AG04450 (cell line): Measurements from ENCODE around the gene MED12L. TPM values are rescaled to one million over a fixed set of nuclear protein-coding genes. Genes with fewer than 3 reads are reported as not detected.

Source experiments
- CTCF ChIA-PET: fragments of 300-600, 350-600 bp; formaldehyde crosslinking; extraction: SDS; loops from one replicate; lab custom pipeline; 2022; ENCODE audit warnings: antibody characterized with exemption, inconsistent platforms; lab: Charles Lee
- POLR2A ChIA-PET: fragments of 350-600 bp; formaldehyde crosslinking; extraction: SDS; loops from one replicate; lab custom pipeline; 2021; ENCODE audit warnings: antibody characterized with exemption, inconsistent platforms; lab: Yijun Ruan, JAX
- DNase-seq: peaks from one replicate; pipeline ENCODE4 v3.0.0-alpha.2; 2011; ENCODE audit warnings: low read depth, low spot score
- H3K27ac ChIP-seq: one replicate; pipeline ENCODE4 v1.5.1; 2012; ENCODE audit warnings: low read depth, low read length, control low read depth
- H3K27me3 ChIP-seq: one replicate; pipeline ENCODE4 v1.6.0; 2012; ENCODE audit warnings: low read length; ENCODE audit not compliant: control insufficient read depth, insufficient read depth
- H3K4me3 ChIP-seq: 2 replicates; pipeline ENCODE4 v1.5.1; 2011; ENCODE audit warnings: mild to moderate bottlenecking, low read depth, low read length, control low read depth
- H3K9me3 ChIP-seq: 2 replicates; pipeline ENCODE4 v1.5.1; 2012; ENCODE audit warnings: low read length; ENCODE audit not compliant: control insufficient read depth, insufficient read depth
- polyA plus RNA-seq: library from polyadenylated mRNA; depleted of rRNA; stranded (reverse); fragments of >200 nt; gene quantifications from 2 replicates; pipeline ENCODE4 v1.2.3, GENCODE V29; 2011
- TF ChIP-seq, protein P1 (sequence below): IDR thresholded peaks from 2 replicates; pipeline ENCODE4 v1.5.1; 2011; ENCODE audit warnings: low read depth, low read length, control low read depth, inconsistent platforms

The MED12L gene
- polyA plus RNA-seq, 1 experiment, result 0.26 TPM

DNA sequence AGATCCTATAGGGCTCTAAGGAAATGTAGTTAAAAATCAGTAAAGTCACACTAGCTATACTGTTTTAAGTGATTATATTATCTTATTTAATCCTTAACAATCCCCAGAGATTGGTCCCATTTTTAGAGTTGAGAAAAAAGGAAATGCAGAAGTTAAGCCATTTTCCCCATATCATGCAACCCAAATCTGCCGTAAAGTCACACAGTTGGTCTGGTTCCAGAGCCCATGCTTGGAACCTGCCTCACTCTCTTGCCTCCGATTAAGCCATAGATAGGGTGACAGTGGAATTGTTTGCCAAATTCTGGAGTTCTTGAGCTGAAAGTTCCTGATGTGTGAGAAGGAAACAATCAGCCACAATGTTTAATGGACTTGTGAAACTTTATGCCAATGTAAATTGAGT, 246.2 kb downstream of the MED12L start:
- ChIA-PET POLR2A (no interaction called here), CTCF (interaction anchor here (0.6 to 0.7 kb wide), 2 partner anchors 85 to 104 kb away, joined by 3 to 4 read pairs; no protein-coding TSS in a partner anchor)
- DNase-seq, result no peak
- H3K27ac ChIP-seq, result no peak overlapping the region
- no peak overlapping the region for H3K4me3 ChIP-seq
- H3K9me3 ChIP-seq, result no peaks in the 10 kb centered on the region
- TF ChIP-seq, protein P1, sequence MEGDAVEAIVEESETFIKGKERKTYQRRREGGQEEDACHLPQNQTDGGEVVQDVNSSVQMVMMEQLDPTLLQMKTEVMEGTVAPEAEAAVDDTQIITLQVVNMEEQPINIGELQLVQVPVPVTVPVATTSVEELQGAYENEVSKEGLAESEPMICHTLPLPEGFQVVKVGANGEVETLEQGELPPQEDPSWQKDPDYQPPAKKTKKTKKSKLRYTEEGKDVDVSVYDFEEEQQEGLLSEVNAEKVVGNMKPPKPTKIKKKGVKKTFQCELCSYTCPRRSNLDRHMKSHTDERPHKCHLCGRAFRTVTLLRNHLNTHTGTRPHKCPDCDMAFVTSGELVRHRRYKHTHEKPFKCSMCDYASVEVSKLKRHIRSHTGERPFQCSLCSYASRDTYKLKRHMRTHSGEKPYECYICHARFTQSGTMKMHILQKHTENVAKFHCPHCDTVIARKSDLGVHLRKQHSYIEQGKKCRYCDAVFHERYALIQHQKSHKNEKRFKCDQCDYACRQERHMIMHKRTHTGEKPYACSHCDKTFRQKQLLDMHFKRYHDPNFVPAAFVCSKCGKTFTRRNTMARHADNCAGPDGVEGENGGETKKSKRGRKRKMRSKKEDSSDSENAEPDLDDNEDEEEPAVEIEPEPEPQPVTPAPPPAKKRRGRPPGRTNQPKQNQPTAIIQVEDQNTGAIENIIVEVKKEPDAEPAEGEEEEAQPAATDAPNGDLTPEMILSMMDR, result no peak
- no peaks in the 10 kb centered on the region for H3K27me3 ChIP-seq

DNA sequence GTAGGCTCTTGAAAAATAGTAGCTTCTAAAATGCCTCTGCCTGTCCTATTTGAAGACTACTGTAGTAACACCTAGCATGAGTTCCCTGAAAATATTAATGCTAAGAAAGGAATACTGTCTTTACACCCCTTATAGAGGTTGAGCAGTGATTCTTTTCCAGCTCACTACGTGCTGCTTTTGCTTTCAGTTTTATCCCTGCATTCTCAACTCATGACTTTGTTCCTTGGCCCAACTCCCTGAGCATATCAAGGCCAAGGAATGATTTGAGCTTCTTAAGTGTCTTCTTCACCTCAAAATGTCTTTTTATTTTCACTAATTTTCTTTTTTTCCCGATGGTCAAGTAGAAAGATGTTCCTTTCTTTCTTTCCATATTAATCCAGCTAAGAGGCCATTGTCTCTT, 260.4 kb downstream of the MED12L start:
- H3K27ac ChIP-seq, result no peak overlapping the region
- no peak overlapping the region; the same call in 1 of the 2 replicates for H3K4me3 ChIP-seq
- TF ChIP-seq, protein P1, result no peak
- POLR2A ChIA-PET, result interaction anchor here (0.8 kb wide), 1 partner anchor 50 kb away, joined by 3 read pairs; no protein-coding TSS in a partner anchor
- CTCF ChIA-PET, result interaction anchor here (0.8 to 1.9 kb wide), 4 partner anchors 13 to 123 kb away, joined by 3 to 23 read pairs (median 4); no protein-coding TSS in a partner anchor
- DNase-seq, result peak; percentile 38
- H3K27me3 ChIP-seq, result no peaks in the 10 kb centered on the region
- H3K9me3 ChIP-seq, result no peaks in the 10 kb centered on the region

DNA sequence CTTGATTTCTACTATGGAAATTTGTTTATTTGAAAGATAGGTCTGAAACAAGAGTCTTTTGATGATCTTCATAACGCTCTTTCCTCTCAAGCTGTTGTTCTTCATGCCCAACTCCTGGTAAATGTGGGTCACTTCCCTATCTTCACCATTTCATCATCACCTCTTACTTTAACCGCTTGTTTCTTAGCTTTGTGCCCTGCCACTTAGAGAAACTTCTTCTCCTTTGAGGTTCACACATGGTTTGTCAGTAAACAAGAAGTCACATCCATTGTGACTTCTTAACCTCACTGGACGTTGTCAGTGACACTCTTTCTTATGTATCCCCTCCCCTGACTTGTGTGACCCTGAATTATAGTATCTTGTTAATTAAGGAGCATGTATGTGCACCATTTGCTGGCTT, 260.8 kb downstream of the MED12L start:
- Histone ChIP-seq H3K9me3 (no peaks in the 10 kb centered on the region), H3K27me3 (no peaks in the 10 kb centered on the region), H3K4me3 (no peak overlapping the region), H3K27ac (no peak overlapping the region)
- TF ChIP-seq, protein P1, result no peak
- DNase-seq, result no peak
- ChIA-PET CTCF (interaction anchor here (0.8 to 1.9 kb wide), 4 partner anchors 14 to 123 kb away, joined by 3 to 23 read pairs (median 4); no protein-coding TSS in a partner anchor), POLR2A (interaction anchor here (0.8 kb wide), 1 partner anchor 50 kb away, joined by 3 read pairs; no protein-coding TSS in a partner anchor)

DNA sequence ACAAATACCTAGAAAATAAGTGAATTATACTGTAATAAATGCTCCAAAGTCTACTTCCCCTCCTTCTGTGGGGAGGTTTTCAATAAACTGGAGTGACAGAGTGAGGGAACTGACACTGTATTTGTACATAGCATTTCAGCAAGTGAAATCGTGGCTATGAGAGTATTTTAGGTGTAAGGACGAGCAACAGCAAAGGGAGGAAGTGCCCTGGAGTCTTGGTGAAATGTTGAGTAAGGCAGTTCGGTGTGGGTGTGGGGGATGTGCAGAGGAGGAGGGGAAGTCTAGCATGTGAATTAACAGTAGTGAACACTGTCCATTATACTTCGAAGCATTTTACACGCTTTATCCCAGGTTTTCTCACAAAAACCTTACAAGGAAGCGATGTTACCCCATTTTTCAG, 262.0 kb downstream of the MED12L start:
- no peaks in the 10 kb centered on the region for H3K9me3 ChIP-seq
- H3K4me3 ChIP-seq, result no peak overlapping the region
- TF ChIP-seq, protein P1, result no peak
- no peak overlapping the region for H3K27ac ChIP-seq
- CTCF ChIA-PET, result interaction anchor here (1.5 kb wide), 1 partner anchor 87 kb away, joined by 3 read pairs; no protein-coding TSS in a partner anchor
- no peak for DNase-seq
- POLR2A ChIA-PET, result no interaction called here
- H3K27me3 ChIP-seq, result no peaks in the 10 kb centered on the region

DNA sequence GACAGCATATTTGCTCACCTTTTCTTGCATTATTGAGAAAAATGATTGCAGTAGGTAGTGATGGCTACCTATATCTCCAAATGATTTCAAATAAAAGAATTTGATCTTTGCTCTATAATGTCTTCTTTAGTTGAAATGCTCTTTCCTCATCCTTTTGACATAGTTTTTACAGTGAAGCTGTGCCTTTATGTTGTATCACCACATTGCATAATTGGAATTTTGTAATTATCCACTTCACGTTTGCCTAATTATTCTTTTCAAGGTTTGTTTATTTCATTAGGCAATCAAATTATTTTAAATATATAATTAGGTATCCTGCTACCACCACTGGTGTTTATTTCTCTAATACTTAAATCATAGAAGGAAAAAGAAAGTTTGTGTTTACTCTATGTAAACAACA, 265.2 kb downstream of the MED12L start:
- CTCF ChIA-PET, result interaction anchor here (1.3 kb wide), 1 partner anchor 23 kb away, joined by 3 read pairs; no protein-coding TSS in a partner anchor
- no peak overlapping the region for H3K27ac ChIP-seq
- no peaks in the 10 kb centered on the region for H3K9me3 ChIP-seq
- H3K27me3 ChIP-seq, result no peaks in the 10 kb centered on the region
- DNase-seq, result no peak
- POLR2A ChIA-PET, result no interaction called here
- no peak overlapping the region for H3K4me3 ChIP-seq
- TF ChIP-seq, protein P1, result no peak
